ENCODE measurements around the gene ZC3H4. TPM values are rescaled to one million over a fixed set of nuclear protein-coding genes. Genes with fewer than 3 reads are reported as not detected.

The ZC3H4 gene
- total and polyA plus RNA-seq, 2 experiments from 2014 or later: 26.7 to 36.9 TPM

- Histone ChIP-seq H3F3A (replicated peaks; ENCODE audit: low read depth) (peaks cover 10% of the 10 kb centered on the region), H3K4me3 (no peak overlapping the region), H3K79me2 (replicated peaks; ENCODE audit: insufficient read depth) (peaks cover 23% of the 10 kb centered on the region), H2AFZ (no peak overlapping the region), H3K27me3 (ENCODE audit: insufficient read depth) (no peaks in the 10 kb centered on the region), H4K20me1 (replicated peaks; ENCODE audit: insufficient read depth) (peaks cover 45% of the 10 kb centered on the region), H3K9me2 (ENCODE audit: insufficient read depth) (no peaks in the 10 kb centered on the region), H3K4me2 (no peak overlapping the region), H3K36me3 (ENCODE audit: insufficient read depth) (peaks cover 18% of the 10 kb centered on the region; the same call in 1 of the 2 replicates), H3K4me1 (ENCODE audit: insufficient read depth) (no peaks in the 10 kb centered on the region), H3K27ac (ENCODE audit: low read depth) (no peak overlapping the region)
- TF ChIP-seq EZH2phosphoT487 (IDR thresholded peaks at IDR 0.05; ENCODE audit: unreplicated experiment): no peak
- ATAC-seq (no peak), DNase-seq (ENCODE audit: low spot score) (no peak)
- Mint-ChIP-seq H3K36me3 (ENCODE audit: low read depth) (peaks cover 75% of the 10 kb centered on the region), H3K27ac (no peak overlapping the region), H3K4me1 (no peaks in the 10 kb centered on the region; the same call in 2 of the 3 replicates), H3K4me3 (no peak overlapping the region), H3K27me3 (ENCODE audit: insufficient read depth, low read depth, poor library complexity) (peaks cover 21% of the 10 kb centered on the region), H3K9me3 (no peaks in the 10 kb centered on the region)
These were observed 37.6 kb downstream of the ZC3H4 start for GRCh38 chr19:47075941-47076340.

- Mint-ChIP-seq H3K27ac (peak overlapping the region; percentile 43; the same call in 1 of the 2 replicates), H3K4me3 (no peak overlapping the region; the same call in 2 of the 3 replicates), H3K4me1 (no peaks in the 10 kb centered on the region; the same call in 2 of the 3 replicates), H3K9me3 (no peaks in the 10 kb centered on the region), H3K27me3 (ENCODE audit: insufficient read depth, low read depth, poor library complexity) (peaks cover 24% of the 10 kb centered on the region), H3K36me3 (ENCODE audit: low read depth) (peaks cover 75% of the 10 kb centered on the region)
- no peak for DNase-seq (ENCODE audit: low spot score)
- H4K20me1 ChIP-seq (replicated peaks; ENCODE audit: insufficient read depth): peaks cover 41% of the 10 kb centered on the region
- ATAC-seq: no peak
- H3K27ac ChIP-seq (ENCODE audit: low read depth): 0 out of 2 replicates have a peak overlapping the region, but pooled peaks have one; percentile 39
- peaks cover 24% of the 10 kb centered on the region for H3K79me2 ChIP-seq (replicated peaks; ENCODE audit: insufficient read depth)
- no peak overlapping the region for H2AFZ ChIP-seq
- H3K4me1 ChIP-seq (ENCODE audit: insufficient read depth): no peaks in the 10 kb centered on the region
- no peaks in the 10 kb centered on the region for H3K27me3 ChIP-seq (ENCODE audit: insufficient read depth)
- no peak overlapping the region for H3K4me2 ChIP-seq
- peaks cover 10% of the 10 kb centered on the region for H3F3A ChIP-seq (replicated peaks; ENCODE audit: low read depth)
- TF ChIP-seq CREB1 (CRISPR knock-in tag; IDR thresholded peaks at IDR 0.05; ENCODE audit: low read depth) (no peak), REST (IDR thresholded peaks at IDR 0.05; ENCODE audit: unreplicated experiment) (no peak)
- H3K36me3 ChIP-seq (ENCODE audit: insufficient read depth): peaks cover 13% of the 10 kb centered on the region; the same call in 1 of the 2 replicates
- H3K9me2 ChIP-seq (ENCODE audit: insufficient read depth): no peaks in the 10 kb centered on the region
- no peak overlapping the region for H3K4me3 ChIP-seq
These were observed 38.3 kb downstream of the ZC3H4 start for GRCh38 chr19:47075179-47075810.

- H4K20me1 ChIP-seq (replicated peaks; ENCODE audit: insufficient read depth): peaks cover 43% of the 10 kb centered on the region
- no peaks in the 10 kb centered on the region for H3K9me3 Mint-ChIP-seq
- peaks cover 24% of the 10 kb centered on the region for H3K27me3 Mint-ChIP-seq (ENCODE audit: insufficient read depth, low read depth, poor library complexity)
- no peak overlapping the region for H2AFZ ChIP-seq
- peaks cover 4% of the 10 kb centered on the region for H3F3A ChIP-seq (replicated peaks; ENCODE audit: low read depth)
- no peaks in the 10 kb centered on the region for H3K4me1 ChIP-seq (ENCODE audit: insufficient read depth)
- H3K9me2 ChIP-seq (ENCODE audit: insufficient read depth): no peaks in the 10 kb centered on the region
- H3K4me1 Mint-ChIP-seq: no peaks in the 10 kb centered on the region; the same call in 2 of the 3 replicates
- no peaks in the 10 kb centered on the region for H3K27me3 ChIP-seq (ENCODE audit: insufficient read depth)
- H3K4me2 ChIP-seq: no peak overlapping the region
- H3K27ac ChIP-seq (ENCODE audit: low read depth): no peak overlapping the region
- H3K4me3 Mint-ChIP-seq: no peak overlapping the region
- ATAC-seq: no peak
- H3K4me3 ChIP-seq: no peak overlapping the region
- DNase-seq (ENCODE audit: low spot score): no peak
- no peak overlapping the region for H3K27ac Mint-ChIP-seq
- H3K79me2 ChIP-seq (replicated peaks; ENCODE audit: insufficient read depth): peaks cover 24% of the 10 kb centered on the region
- peaks cover 8% of the 10 kb centered on the region; the same call in 1 of the 2 replicates for H3K36me3 ChIP-seq (ENCODE audit: insufficient read depth)
- H3K36me3 Mint-ChIP-seq (ENCODE audit: low read depth): peaks cover 80% of the 10 kb centered on the region
- no peak for TF ChIP-seq STAT1 (IDR thresholded peaks at IDR 0.05; ENCODE audit: unreplicated experiment)
- no peak for TF ChIP-seq EZH2phosphoT487 (IDR thresholded peaks at IDR 0.05; ENCODE audit: unreplicated experiment)
- no peak for TF ChIP-seq ZNF114 (CRISPR knock-in tag; IDR thresholded peaks at IDR 0.05)
- TF ChIP-seq ZNF331 (CRISPR knock-in tag; IDR thresholded peaks at IDR 0.05; ENCODE audit: low read depth): no peak
- TF ChIP-seq ETS1 (IDR thresholded peaks at IDR 0.05): no peak
- TF ChIP-seq CTCF (conservative IDR thresholded peaks at IDR 0.05; ENCODE audit: low read depth in 2 of 2): no peak
- no peak for TF ChIP-seq CREB1 (CRISPR knock-in tag; IDR thresholded peaks at IDR 0.05; ENCODE audit: low read depth)
- TF ChIP-seq EZH2 (IDR thresholded peaks at IDR 0.05; ENCODE audit: low read depth, unreplicated experiment): no peak
- no peak for TF ChIP-seq NANOG (IDR thresholded peaks at IDR 0.05; ENCODE audit: borderline replicate concordance)
These were observed 39.0 kb downstream of the ZC3H4 start for GRCh38 chr19:47074621-47075020.
